Endothelial cell (in vitro differentiated cells): Measurements from ENCODE around the gene LMF1. TPM values are rescaled to one million over a fixed set of nuclear protein-coding genes. Genes with fewer than 3 reads are reported as not detected.
"Not testable (repeated sequence)": the region's sequence is repeated elsewhere in the genome, so short reads cannot be mapped to it uniquely, and the experiment has no call there.

Experiments
- DNase-seq: peaks from one replicate; pipeline ENCODE4 v3.0.0; 2021; ENCODE audit warnings: low spot score
- H3K27ac Mint-ChIP-seq: one replicate; pipeline ENCODE4 v1.8.0; 2021; ENCODE audit warnings: mixed read lengths, inconsistent platforms; ENCODE audit not compliant: unreplicated experiment
- H3K27me3 Mint-ChIP-seq: one replicate; pipeline ENCODE4 v1.8.0; 2021; ENCODE audit warnings: mild to moderate bottlenecking, moderate library complexity, mixed read lengths, inconsistent platforms; ENCODE audit not compliant: unreplicated experiment
- H3K36me3 Mint-ChIP-seq: one replicate; pipeline ENCODE4 v1.8.0; 2021; ENCODE audit warnings: mild to moderate bottlenecking, low read depth, mixed read lengths, inconsistent platforms; ENCODE audit not compliant: unreplicated experiment
- H3K4me1 Mint-ChIP-seq: one replicate; pipeline ENCODE4 v1.8.0; 2021; ENCODE audit warnings: mild to moderate bottlenecking, mixed read lengths, inconsistent platforms; ENCODE audit not compliant: unreplicated experiment
- H3K4me3 Mint-ChIP-seq: one replicate; pipeline ENCODE4 v1.8.0; 2021; ENCODE audit warnings: mild to moderate bottlenecking, mixed read lengths, inconsistent platforms; ENCODE audit not compliant: unreplicated experiment
- H3K9me3 Mint-ChIP-seq: one replicate; pipeline ENCODE4 v1.8.0; 2021; ENCODE audit warnings: mixed read lengths, inconsistent platforms; ENCODE audit not compliant: unreplicated experiment
- CTCF ChIP-seq: fragments of 200-600 bp; sonication (generic); IDR thresholded peaks from one replicate; pipeline ENCODE4 v1.5.0; 2021; ENCODE audit warnings: antibody characterized with exemption; ENCODE audit not compliant: unreplicated experiment
- total RNA-seq: library from RNA; stranded (reverse); fragmentation: NEBNext Ultra II Directional; extraction: Animal tissue kit (Norgen Biotek cat#: 25700); gene quantifications from one replicate; pipeline ENCODE4 v1.2.1, GENCODE V29; 2021; ENCODE audit not compliant: unreplicated experiment

LMF1 gene
- total RNA-seq, 1 donor from 2014 or later: 21.7 TPM

GRCh38 chr16:839643-840408 is 131.0 kb downstream of the LMF1 start:
- no peak for DNase-seq
- Mint-ChIP-seq H3K9me3 (no peaks in the 10 kb centered on the region), H3K4me1 (no peaks in the 10 kb centered on the region), H3K36me3 (peaks cover 11% of the 10 kb centered on the region), H3K27me3 (peaks cover 5% of the 10 kb centered on the region), H3K27ac (no peak overlapping the region), H3K4me3 (no peak overlapping the region)
- no peak for TF ChIP-seq CTCF

GRCh38 chr16:838741-839140 is 132.0 kb downstream of the LMF1 start:
- H3K36me3 Mint-ChIP-seq: peaks cover 11% of the 10 kb centered on the region
- no peaks in the 10 kb centered on the region for H3K9me3 Mint-ChIP-seq
- DNase-seq: no peak
- peaks cover 7% of the 10 kb centered on the region for H3K27me3 Mint-ChIP-seq
- no peak overlapping the region for H3K27ac Mint-ChIP-seq
- H3K4me1 Mint-ChIP-seq: no peaks in the 10 kb centered on the region
- peak overlapping the region; percentile 33 for H3K4me3 Mint-ChIP-seq
- no peak for TF ChIP-seq CTCF

DNA sequence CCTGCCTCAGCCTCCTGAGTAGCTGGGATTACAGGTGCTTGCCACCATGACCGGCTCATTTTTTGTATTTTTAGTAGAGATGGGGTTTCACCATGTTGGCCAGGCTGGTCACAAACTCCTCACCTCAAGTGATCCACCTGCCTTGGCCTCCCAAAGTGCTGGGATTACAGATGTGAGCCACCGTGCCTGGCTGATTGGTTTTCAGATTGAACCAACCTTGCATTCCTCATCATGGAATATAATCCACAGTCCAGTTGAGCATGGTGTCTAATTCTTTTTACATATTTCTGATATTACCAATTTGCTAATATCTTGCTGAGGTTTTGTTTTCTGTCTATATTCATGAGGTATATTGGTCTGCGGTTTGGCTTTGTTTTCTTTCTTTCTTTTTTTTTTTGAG is 134.0 kb downstream of the LMF1 start:
- not testable (repeated sequence) for H3K27ac Mint-ChIP-seq, H3K4me3 Mint-ChIP-seq, DNase-seq, H3K9me3 Mint-ChIP-seq, H3K27me3 Mint-ChIP-seq, H3K4me1 Mint-ChIP-seq
- H3K36me3 Mint-ChIP-seq: peaks cover 11% of the 10 kb centered on the region

DNA sequence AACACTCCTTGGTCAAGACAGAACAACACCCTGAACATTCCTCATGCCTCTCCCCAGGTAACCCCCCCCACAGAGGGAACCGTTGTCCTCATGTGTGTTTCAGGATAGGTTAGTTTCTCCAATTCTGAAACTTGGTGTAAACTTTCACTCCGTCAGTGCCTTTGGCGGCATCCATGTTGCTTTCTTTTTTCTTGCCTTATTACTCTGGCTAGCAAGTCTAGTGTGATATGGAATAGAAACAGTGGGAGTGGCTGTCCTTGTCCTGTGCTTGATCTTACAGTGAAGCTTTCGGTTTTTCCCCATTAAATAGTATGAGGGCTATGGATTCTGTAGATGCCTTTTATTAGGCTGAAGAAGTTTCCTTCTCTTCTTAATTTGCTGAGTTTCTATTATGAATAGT is 134.6 kb downstream of the LMF1 start:
- Mint-ChIP-seq H3K27ac (no peak overlapping the region), H3K4me1 (no peaks in the 10 kb centered on the region), H3K27me3 (peaks cover 10% of the 10 kb centered on the region), H3K36me3 (peaks cover 11% of the 10 kb centered on the region), H3K4me3 (no peak overlapping the region), H3K9me3 (no peaks in the 10 kb centered on the region)
- DNase-seq: no peak
- no peak for TF ChIP-seq CTCF

- peaks cover 10% of the 10 kb centered on the region for H3K27me3 Mint-ChIP-seq
- peaks cover 11% of the 10 kb centered on the region for H3K36me3 Mint-ChIP-seq
- H3K27ac Mint-ChIP-seq: no peak overlapping the region
- H3K4me1 Mint-ChIP-seq: no peaks in the 10 kb centered on the region
- no peaks in the 10 kb centered on the region for H3K9me3 Mint-ChIP-seq
- TF ChIP-seq CTCF: no peak
- DNase-seq: no peak
- no peak overlapping the region for H3K4me3 Mint-ChIP-seq
These were observed 135.4 kb downstream of the LMF1 start for GRCh38 chr16:835373-835772.
